HG02870 (cell line): ENCODE measurements around the gene ZNF479.
"Not testable (repeated sequence)": the region's sequence is repeated elsewhere in the genome, so short reads cannot be mapped to it uniquely, and the experiment has no call there.

Experiments
- ATAC-seq: cut with Tn5 transposase; IDR thresholded peaks from one replicate; pipeline ENCODE4 v1.9.1; 2021; ENCODE audit warnings: mild to moderate bottlenecking, moderate library complexity; ENCODE audit not compliant: unreplicated experiment

Gene ZNF479

DNA sequence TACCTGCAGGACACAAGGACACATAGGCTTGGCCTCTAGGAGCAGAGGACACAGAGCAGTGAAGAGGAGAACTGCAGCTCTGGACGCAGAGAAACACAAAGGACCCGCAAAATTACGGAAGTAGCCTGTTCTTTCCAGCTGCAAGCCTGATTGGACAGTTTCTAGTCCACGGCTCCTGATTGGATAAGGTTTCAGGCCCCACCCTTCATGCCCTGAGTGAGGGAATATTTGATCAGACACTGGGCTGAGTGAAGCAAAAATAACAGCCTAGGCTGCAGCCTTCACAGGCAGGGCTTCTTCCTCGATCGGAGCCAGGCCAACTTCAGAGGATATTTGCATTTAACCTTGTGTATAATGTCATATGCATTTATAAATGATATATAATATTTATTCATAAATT, at the start of gene ZNF479:
ZNF479 (minus strand) TSS at position 101 of the 400 bp plus-strand sequence. CDS start 112 bp downstream, outside the sequence.
- ATAC-seq: not testable (repeated sequence)

DNA sequence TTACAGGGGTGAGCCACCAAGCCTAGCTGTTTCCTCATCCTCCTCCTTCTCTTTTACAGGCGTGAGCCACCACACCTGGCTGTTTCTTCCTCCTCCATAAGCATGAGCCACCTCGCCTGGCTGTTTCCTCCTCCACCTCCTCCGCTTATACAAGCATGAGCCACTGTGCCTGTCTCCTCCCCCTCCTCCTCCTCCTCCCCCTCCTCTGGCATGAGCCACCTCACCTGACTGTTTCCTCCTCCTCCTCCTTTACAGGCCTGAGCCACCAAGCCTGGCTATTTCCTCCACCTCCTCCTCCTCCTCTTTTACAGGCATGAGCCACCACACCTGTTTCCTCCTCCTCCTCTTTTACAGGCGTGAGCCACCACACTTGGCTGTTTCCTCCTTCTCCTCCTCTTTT, 49.8 kb upstream of the ZNF479 start:
- no peak for ATAC-seq

DNA sequence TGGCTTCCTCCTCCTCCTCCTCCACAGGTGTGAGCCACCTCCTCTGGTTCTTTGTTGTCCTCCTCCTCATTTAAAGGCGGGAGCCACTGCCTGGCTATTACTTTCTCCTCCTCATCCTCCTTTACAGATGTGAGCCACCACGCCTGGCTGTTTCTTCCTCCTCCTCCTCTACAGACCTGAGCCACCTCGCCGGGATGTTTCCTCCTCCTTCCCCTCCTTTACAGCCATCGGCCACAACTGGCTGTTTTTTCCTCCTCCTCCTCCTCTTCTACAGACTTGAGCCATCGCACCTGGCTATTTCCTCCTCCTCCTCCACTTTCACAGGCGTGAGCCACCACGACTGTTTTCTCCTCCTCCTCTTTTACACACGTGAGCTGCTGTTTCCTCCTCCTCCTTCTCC, 49.0 kb upstream of the ZNF479 start:
- ATAC-seq: no peak

DNA sequence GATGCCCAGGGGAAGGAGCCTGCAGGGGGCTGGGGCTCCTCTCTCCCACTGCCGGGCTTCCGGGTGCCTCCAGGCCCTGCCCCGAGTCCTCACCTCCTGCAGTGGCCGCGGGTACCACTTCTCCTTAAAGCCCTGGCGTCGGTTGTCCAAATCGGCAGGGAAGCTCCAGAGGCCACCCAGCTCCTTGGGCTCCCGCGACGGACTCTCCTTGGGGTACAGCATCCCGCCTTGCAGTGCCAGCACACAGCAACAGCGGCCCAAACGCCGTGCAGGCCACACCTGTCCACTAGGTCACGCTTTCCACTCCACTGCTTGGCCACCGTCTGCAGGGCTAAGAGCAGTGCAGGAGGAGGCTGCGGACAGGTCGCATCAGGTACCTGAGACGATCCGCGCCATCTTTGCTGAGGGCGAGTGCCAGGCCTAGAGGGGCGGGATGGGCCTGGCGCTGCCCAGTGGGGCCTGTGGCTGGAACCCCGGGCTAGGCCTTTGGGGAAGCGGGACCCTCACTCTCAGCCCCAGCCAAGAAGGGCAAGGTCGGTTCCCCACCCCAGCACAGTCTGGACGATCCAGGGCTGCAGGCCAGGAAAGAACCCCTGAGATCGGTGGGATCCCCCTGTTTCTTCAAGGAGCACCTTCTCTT, 47.7 kb upstream of the ZNF479 start:
- no peak for ATAC-seq

DNA sequence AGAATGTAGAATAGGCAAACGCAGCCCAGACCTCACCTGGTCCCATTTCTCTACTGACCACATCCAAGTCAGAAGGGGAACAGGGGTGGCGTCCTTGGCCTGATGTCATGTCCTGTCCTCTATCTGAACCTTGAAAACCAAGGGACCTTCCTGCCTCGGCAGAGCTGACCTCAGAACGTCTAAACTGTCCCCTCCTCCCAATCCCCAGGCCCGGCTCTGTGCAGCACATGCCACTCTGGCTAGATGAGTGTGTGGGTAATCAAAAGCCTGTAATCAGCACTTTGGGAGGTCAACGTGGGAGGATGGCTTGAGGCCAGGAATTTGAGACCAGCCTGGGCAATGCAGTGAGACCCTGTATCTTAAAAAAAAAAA, 46.5 kb upstream of the ZNF479 start:
- no peak for ATAC-seq

DNA sequence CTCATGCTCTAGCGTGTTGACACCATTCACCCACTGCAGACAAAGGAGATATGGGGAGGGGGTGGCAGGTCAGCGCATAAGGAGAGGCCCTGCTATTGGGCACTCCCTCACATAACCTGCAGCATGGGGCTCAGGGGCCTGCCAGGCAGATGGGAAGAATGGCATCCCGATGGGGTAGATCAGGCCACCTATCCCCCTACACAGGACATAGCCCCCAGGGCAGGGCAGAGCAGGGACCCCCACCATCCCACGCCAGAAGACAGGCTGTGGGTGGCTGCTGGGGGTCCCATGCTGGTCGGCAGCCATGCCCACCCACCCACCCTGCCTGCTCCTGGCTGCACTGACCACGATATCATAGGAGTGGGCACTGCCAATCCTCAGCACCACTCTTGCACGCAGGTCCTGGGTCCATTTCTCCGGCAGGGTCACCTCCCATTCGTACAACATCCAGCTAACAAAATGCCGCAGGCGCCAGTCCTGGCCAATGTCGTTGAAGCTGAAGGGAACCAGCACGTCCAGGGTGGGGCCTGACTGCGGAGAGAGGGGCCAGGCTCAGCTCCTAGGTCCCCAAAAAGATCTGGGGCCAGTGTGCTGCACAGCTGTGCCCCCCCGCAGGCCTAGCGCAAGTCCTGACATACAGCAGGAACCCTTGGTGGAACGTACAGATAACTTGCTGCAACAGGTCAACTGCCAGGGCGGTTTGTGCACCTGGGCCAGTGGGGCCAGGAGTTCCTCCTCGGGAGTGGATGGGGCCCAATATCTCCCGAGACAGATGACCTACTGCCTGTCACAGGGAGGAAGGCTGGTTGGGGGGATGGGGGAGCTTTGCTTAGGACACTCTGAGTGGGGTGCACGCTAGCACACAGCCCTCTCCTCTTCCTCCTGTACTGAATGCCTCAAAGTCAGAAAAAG, 45.9 kb upstream of the ZNF479 start:
- no peak for ATAC-seq

DNA sequence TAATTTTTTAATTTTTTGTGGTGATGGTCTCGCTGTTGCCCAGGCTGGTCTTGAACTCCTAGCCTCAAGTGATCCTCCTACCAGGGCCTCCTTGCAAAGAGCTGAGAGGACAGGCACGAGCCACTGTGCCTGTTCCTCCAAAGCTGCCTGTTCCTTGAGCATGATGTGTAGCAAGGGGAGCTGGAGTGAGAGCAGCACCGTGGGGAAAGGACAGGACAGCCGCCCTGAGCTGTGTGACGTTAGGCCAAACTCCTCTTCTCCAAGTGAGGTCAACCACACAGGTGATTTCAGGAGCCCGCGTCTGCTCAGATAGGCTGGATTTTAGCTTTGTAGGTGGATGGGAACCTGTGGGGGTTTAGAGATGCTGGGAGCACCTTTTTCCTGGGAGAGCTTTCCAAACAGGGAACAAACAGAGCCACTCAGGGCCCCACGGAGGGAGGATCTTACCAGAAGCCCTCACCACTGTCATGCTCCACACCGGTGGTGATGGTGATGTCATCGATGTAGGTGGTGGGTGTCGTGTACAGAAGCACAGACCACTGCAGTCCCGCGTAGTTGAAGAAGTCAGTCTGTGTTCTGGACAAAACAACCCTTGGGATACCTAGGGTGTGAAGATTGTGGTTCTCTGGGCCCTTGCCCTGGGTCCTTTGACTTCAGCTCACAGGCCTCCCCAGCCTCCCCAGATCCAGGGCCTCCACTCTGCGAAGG, 44.8 kb upstream of the ZNF479 start:
- no peak for ATAC-seq

DNA sequence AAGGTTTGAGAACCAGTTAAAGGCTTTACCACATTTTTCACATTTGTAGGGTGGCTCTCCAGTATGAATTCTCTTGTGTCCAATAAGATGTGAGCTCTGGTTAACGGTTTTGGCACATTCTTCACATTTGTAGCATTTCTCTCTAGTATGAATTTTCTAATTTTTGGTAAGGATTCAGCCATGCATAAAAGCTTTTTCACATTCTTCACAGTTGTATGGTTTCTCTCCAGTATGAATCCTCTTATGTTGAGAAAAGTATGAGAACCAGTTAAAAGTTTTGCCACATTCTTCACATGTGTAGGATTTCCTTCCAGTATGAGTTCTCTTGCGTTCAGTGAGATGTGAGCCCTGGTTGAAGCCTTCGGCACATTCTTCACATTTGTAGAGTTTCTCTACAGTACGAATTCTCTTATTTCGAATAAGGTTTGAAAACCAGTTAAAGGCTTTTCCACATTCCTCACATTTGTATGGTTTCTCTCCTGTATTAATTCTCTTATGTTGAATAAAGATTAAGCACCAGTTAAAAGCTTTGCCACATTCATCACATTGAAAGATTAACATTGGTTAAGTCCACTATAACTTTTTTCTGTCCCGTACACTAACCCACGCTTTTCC, 33.2 kb upstream of the ZNF479 start:
- ATAC-seq: no peak

DNA sequence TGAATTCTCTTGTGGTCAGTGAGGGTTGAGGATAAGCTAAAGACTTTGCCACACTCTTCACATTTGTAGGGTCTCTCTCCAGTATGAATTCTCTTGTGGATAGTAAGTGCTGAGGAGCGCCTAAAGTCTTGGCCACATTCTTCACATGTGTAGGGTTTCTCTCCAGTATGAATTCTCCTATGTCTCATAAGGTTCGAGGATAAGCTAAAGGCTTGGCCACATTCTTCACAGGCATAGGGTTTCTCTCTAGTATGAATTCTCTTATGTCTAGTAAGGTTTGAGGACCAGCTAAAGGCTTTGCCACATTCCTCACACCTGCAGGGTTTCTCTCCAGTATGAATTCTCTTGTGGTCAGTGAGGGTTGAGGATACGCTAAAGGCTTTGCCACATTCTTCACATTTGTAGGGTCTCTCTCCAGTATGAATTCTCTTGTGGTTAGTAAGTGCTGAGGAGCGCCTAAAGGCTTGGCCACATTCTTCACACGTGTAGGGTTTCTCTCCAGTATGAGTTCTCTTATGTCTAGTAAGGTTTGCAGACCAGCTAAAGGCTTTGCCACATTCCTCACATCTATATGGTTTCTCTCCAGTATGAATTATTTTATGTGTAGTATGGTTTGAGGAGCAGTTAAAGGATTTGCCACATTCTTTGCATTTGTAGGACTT, 12.0 kb downstream of the ZNF479 start:
- not testable (repeated sequence) for ATAC-seq
